Renal cortical epithelial cell (primary cell): Measurements from ENCODE around the gene ZNF264. TPM values are rescaled to one million over a fixed set of nuclear protein-coding genes. Genes with fewer than 3 reads are reported as not detected.
"Not testable (repeated sequence)": the region's sequence is repeated elsewhere in the genome, so short reads cannot be mapped to it uniquely, and the experiment has no call there.

ENCODE experiments used
- DNase-seq: peaks from one replicate; pipeline ENCODE4 v3.0.0-alpha.2; 2011; ENCODE audit warnings: low read depth
- total RNA-seq: library from RNA; depleted of rRNA; stranded (reverse); fragments of >200 nt; gene quantifications from 2 replicates; pipeline ENCODE4 v1.2.3, GENCODE V29; 2014

Gene ZNF264
- total RNA-seq, 1 donor from 2014 or later = 69.3 TPM

DNA sequence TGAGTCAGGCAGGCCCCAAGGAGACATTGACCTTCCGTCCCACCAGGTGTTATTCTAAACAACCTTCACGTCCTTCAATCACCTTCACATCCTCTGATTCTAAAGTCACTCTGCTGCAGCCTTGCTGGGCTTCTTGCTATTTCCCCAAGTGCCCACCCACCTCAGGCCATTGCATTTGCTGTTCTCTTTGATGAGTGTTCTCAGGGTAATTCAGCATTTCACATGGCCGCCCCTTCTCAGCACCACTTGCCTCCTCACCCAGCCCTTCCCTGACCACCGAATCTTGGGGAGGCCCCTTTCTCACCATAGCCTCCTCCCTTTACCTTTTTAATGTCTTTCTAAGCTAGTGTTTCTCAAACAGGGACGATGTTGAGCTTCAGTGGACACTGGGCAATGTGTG is 53.8 kb downstream of the ZNF264 start:
- DNase-seq = no peak

GRCh38 chr19:57245959-57246358 is 54.7 kb downstream of the ZNF264 start:
- DNase-seq = no peak

GRCh38 chr19:57248646-57249045 is 57.3 kb downstream of the ZNF264 start:
- no peak for DNase-seq

DNA sequence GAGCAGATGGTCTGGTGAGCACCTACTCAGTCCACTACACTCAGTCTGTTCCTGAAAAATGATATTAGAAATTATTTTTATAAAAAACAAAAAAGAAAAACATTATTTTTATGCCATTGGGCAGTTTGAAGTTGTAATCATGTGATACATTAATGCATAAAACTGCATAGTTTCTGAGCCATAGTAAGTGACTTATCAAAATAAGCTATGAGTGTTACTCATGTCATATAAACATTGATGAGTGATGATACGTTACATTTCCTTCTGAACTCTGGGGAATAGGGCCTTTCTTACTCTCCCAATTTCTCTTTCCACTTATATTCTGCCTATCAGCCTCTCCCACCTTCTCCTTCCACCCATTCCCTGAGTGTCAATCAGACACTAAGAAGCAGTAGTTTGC is 58.0 kb downstream of the ZNF264 start:
- no peak for DNase-seq

- not testable (repeated sequence) for DNase-seq
Measured at GRCh38 chr19:57253767-57254166, 62.5 kb downstream of the ZNF264 start.

DNA sequence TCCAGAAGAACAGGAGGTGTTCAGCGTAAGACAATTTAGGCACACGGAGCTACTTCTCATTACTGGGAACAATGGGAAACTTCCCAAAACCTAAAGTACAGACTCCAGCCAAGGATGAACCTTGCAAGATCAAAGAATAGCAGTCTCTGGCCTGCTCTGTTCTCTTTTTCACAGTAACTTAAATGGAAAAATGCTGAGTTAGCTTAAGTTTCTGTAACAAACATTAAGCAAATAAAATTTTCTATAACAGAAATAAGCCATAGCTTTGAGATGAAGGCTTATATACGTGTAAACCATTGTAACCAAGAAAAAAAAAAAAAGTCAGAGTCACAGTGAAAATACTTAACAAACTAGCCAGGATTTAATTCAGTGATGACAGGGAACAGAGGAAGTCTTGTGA is 70.7 kb downstream of the ZNF264 start:
- DNase-seq = no peak

GRCh38 chr19:57263244-57263741 is 72.0 kb downstream of the ZNF264 start:
- no peak for DNase-seq

- DNase-seq = peak; percentile 84
Measured at GRCh38 chr19:57267291-57267690, 76.0 kb downstream of the ZNF264 start.

DNA sequence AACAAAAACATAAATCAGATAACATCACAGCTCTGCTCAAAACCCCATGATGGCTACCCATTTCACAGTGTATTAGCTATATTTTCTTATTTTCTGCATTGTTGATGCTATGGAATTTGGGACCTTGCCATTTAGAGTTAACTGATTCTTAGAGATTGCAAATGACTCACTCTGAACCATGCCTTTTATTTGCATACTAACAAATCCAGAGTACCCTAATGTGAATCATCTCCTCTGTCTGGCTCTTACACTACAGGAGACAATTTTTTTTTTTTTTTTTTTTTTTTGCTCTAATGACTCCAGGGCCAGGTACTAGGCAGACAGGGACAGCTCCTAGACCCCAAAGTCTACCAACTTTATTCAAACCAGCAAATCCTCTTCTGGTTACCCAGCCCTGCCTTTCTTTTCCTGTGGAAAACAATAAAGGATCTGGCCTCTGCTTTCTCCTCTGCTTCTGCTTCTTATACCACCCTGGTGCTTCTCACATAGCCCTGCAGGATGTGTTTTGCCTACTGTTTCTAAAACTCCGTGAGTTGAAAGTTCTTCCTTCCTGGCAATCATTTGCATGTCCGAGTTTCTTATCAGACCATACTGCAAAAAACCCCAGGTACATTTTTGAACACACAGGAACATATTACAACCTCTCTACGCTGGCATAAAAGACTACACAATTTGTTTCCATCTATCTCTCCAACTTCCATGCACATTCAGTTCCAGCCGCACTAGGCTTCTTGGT is 78.4 kb downstream of the ZNF264 start:
- peak; percentile 89 for DNase-seq

DNA sequence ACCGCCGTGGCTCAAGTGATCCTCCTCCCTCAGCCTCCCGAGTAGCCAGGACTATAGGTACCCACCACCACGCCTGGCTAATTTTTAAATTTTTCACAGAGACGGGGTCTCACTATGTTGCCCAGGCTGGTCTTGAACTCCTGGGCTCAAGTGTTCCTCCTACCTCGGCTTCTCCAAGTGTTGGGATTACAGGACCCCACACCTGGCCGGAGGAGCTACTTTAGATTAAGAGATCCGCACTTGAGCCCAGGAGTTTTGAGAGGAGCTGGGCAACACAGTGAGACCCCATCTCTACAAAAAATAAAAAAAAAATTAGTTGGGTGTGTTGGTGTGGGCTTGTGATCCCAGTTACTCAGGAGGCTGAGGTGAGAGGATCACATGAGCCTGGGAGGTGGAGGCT is 80.0 kb downstream of the ZNF264 start:
- no peak for DNase-seq

Other genes with a start within 250 kb of the ZNF264 start
- gene USP29, start 71.5 kb upstream of the ZNF264 start, total RNA-seq = not detected in 2 replicates
- not detected in 2 replicates for gene ZIM3, start 46.3 kb upstream of the ZNF264 start, total RNA-seq
- gene DUXA, start 24.0 kb upstream of the ZNF264 start, total RNA-seq = not detected in 2 replicates
- 0.20 and 3.1 TPM in 2 replicates for gene AURKC, start 39.5 kb downstream of the ZNF264 start, total RNA-seq
- gene ZNF805, start 49.1 kb downstream of the ZNF264 start, total RNA-seq = 31.3 and 39.8 TPM in 2 replicates
- 88.0 and 164 TPM in 2 replicates for gene ZNF460, start 89.0 kb downstream of the ZNF264 start, total RNA-seq
- 9.4 and 19.2 TPM in 2 replicates for gene ZNF543, start 129.0 kb downstream of the ZNF264 start, total RNA-seq
- 12.2 and 13.5 TPM in 2 replicates for gene ZNF304, start 159.8 kb downstream of the ZNF264 start, total RNA-seq
- 15.5 and 17.2 TPM in 2 replicates for gene TRAPPC2B, start 172.1 kb downstream of the ZNF264 start, total RNA-seq
- 1.9 and 7.3 TPM in 2 replicates for gene ZNF547, start 172.1 kb downstream of the ZNF264 start, total RNA-seq
- gene ZNF548, start 198.4 kb downstream of the ZNF264 start, total RNA-seq = 23.4 and 24.9 TPM in 2 replicates
- gene ZNF17, start 219.7 kb downstream of the ZNF264 start, total RNA-seq = 7.6 and 19.4 TPM in 2 replicates
- 11.6 and 15.8 TPM in 2 replicates for gene ZNF749, start 243.8 kb downstream of the ZNF264 start, total RNA-seq